Osteoblast (primary cell): Measurements from ENCODE around the gene MAGEA9B. TPM values are rescaled to one million over a fixed set of nuclear protein-coding genes. Genes with fewer than 3 reads are reported as not detected.

Experiments used
- DNase-seq: peaks from one replicate; pipeline ENCODE4 v3.0.0; 2011; ENCODE audit warnings: low spot score, mixed read lengths; ENCODE audit not compliant: insufficient read length; ENCODE audit errors: missing footprints
- H2AFZ ChIP-seq: 2 replicates; pipeline ENCODE4 v1.6.0; 2011; ENCODE audit warnings: mild to moderate bottlenecking, low read length
- H3K27ac ChIP-seq: 2 replicates; pipeline ENCODE4 v1.5.1; 2011; ENCODE audit warnings: mild to moderate bottlenecking, low read depth, low read length, moderate library complexity
- H3K27me3 ChIP-seq: 2 replicates; pipeline ENCODE4 v1.6.0; 2012; ENCODE audit warnings: mild to moderate bottlenecking, control low read depth, inconsistent platforms, low read length, moderate library complexity; ENCODE audit not compliant: insufficient read depth
- H3K36me3 ChIP-seq: 2 replicates; pipeline ENCODE4 v1.5.1; 2011; ENCODE audit warnings: mild to moderate bottlenecking, low read length, control low read depth, moderate library complexity; ENCODE audit not compliant: insufficient read depth
- H3K4me1 ChIP-seq: 2 replicates; pipeline ENCODE4 v1.5.1; 2011; ENCODE audit warnings: mild to moderate bottlenecking, low read length, control low read depth, moderate library complexity; ENCODE audit not compliant: insufficient read depth
- H3K4me2 ChIP-seq: 2 replicates; pipeline ENCODE4 v1.6.0; 2011; ENCODE audit warnings: mild to moderate bottlenecking, low read length; ENCODE audit not compliant: insufficient read depth
- H3K4me3 ChIP-seq: fragments of 200-600 bp; sonication (generic); 3 replicates; pipeline ENCODE4 v1.5.1; 2012; ENCODE audit warnings: mild to moderate bottlenecking, low read length, inconsistent platforms; ENCODE audit not compliant: insufficient read depth
- H3K79me2 ChIP-seq: 2 replicates; pipeline ENCODE4 v1.6.0; 2012; ENCODE audit warnings: mild to moderate bottlenecking, low read length, control low read depth, inconsistent platforms; ENCODE audit not compliant: insufficient read depth
- H3K9me3 ChIP-seq: 2 replicates; pipeline ENCODE4 v1.5.1; 2011; ENCODE audit warnings: low read depth, low read length, control low read depth
- H4K20me1 ChIP-seq: 2 replicates; pipeline ENCODE4 v1.6.0; 2012; ENCODE audit warnings: mild to moderate bottlenecking, low read length, control low read depth; ENCODE audit not compliant: insufficient read depth
- CTCF ChIP-seq: IDR thresholded peaks from 2 replicates; pipeline ENCODE4 v1.5.1; 2011; ENCODE audit warnings: mild to moderate bottlenecking, low read depth, low read length, moderate library complexity; ENCODE audit errors: extremely low read depth
- total RNA-seq: library from RNA; depleted of rRNA; stranded (reverse); fragments of >200 nt; gene quantifications from 2 replicates; pipeline ENCODE4 v1.2.3, GENCODE V29; 2012

The MAGEA9B gene
- total RNA-seq, 1 donor = not detected

DNA sequence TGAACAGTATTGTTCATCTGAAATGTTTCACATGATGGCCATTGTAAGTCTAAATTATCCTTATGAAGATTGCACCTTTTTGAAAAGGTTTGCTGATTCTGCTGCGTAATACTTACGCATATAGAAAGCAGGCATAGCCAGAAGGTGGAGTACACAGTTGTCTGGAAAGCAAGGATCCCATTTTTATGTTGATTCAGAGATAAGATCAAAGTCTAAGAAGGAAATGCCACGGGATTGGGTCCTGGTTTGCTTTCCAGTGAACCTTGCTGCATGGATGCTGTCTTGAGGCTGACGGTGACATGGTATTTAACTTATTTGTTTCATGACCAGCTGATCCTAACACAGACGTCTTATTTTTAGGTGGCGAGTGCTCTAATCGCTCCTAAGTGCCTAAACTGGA is 15.5 kb downstream of the MAGEA9B start:
- Histone ChIP-seq H3K27me3 (peaks cover 2% of the 10 kb centered on the region), H4K20me1 (no peaks in the 10 kb centered on the region), H3K27ac (no peak overlapping the region), H3K79me2 (no peaks in the 10 kb centered on the region), H3K4me1 (no peaks in the 10 kb centered on the region), H3K36me3 (no peaks in the 10 kb centered on the region), H2AFZ (no peak overlapping the region), H3K9me3 (no peaks in the 10 kb centered on the region), H3K4me2 (no peak overlapping the region), H3K4me3 (no peak overlapping the region)
- TF ChIP-seq CTCF = no peak
- no peak for DNase-seq

GRCh38 chrX:149570668-149571067 is 16.6 kb downstream of the MAGEA9B start:
- no peak overlapping the region for H3K4me3 ChIP-seq
- DNase-seq = no peak
- H3K9me3 ChIP-seq = no peaks in the 10 kb centered on the region
- no peaks in the 10 kb centered on the region for H3K36me3 ChIP-seq
- H3K27ac ChIP-seq = no peak overlapping the region
- peaks cover 2% of the 10 kb centered on the region for H3K27me3 ChIP-seq
- no peak overlapping the region for H2AFZ ChIP-seq
- TF ChIP-seq CTCF = no peak
- H3K79me2 ChIP-seq = no peaks in the 10 kb centered on the region
- no peak overlapping the region for H3K4me2 ChIP-seq
- no peaks in the 10 kb centered on the region for H4K20me1 ChIP-seq
- H3K4me1 ChIP-seq = no peaks in the 10 kb centered on the region

DNA sequence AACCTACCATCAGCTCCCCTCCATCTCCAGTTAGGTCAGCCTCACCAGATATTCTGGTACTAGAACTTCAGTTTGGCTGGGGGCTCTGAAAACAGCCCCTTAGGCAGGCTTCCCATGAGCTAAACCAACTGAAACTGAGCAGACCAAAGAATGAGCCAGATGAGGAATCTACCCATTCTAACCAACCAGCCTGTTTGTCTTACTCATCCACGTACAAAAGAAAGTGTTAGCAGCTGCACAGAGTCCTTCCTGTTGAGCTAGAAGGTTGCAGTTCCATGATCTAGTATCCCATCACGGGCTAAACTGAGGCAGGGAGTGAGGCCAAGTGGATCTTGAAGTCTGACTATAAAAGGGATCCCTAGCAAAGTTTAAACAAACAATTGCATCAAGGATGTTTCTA is 17.5 kb downstream of the MAGEA9B start:
- no peak overlapping the region for H2AFZ ChIP-seq
- TF ChIP-seq CTCF = no peak
- H3K4me3 ChIP-seq = no peak overlapping the region
- H3K27ac ChIP-seq = no peak overlapping the region
- H3K79me2 ChIP-seq = no peaks in the 10 kb centered on the region
- no peaks in the 10 kb centered on the region for H4K20me1 ChIP-seq
- no peak overlapping the region for H3K4me2 ChIP-seq
- no peaks in the 10 kb centered on the region for H3K9me3 ChIP-seq
- H3K4me1 ChIP-seq = no peaks in the 10 kb centered on the region
- H3K27me3 ChIP-seq = peaks cover 2% of the 10 kb centered on the region
- DNase-seq = no peak
- H3K36me3 ChIP-seq = no peaks in the 10 kb centered on the region

GRCh38 chrX:149568701-149569296 is 18.5 kb downstream of the MAGEA9B start:
- no peaks in the 10 kb centered on the region for H3K9me3 ChIP-seq
- no peak for TF ChIP-seq CTCF
- H3K36me3 ChIP-seq = no peaks in the 10 kb centered on the region
- H3K27me3 ChIP-seq = peaks cover 2% of the 10 kb centered on the region
- no peak overlapping the region for H2AFZ ChIP-seq
- no peak overlapping the region for H3K27ac ChIP-seq
- H3K79me2 ChIP-seq = no peaks in the 10 kb centered on the region
- no peak overlapping the region for H3K4me3 ChIP-seq
- DNase-seq = no peak
- no peaks in the 10 kb centered on the region for H3K4me1 ChIP-seq
- no peaks in the 10 kb centered on the region for H4K20me1 ChIP-seq
- no peak overlapping the region for H3K4me2 ChIP-seq
